Hematopoietic multipotent progenitor cell treated with erythropoietin and hydrocortisone succinate and interleukin-3 and kit ligand, for 15 days (in vitro differentiated cells): ENCODE data around the gene BAMBI.

Source experiments
- DNase-seq: peaks from one replicate; pipeline ENCODE4 v3.0.0-alpha.2; 2015; ENCODE audit warnings: low spot score

The BAMBI gene

DNA sequence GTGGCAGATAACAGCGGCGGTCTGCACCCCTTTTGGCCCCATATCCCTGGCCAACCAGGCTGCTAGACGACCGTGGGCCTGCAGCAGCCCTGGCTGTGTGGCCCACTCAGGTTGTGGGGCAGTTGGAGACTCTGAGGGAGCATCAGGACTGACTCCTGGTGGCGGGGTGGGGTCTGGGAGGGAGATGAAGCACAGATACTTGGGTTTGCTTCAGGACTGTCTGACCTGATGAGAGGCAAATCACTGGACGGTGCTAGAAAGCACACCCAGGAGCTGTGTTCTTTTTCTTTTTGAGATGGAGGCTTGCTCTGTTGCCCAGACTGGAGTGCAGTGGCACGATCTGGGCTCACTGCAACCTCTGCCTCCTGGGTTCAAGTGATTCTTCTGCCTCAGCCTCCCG lies 28.2 kb downstream of the BAMBI start:
- DNase-seq: no peak

DNA sequence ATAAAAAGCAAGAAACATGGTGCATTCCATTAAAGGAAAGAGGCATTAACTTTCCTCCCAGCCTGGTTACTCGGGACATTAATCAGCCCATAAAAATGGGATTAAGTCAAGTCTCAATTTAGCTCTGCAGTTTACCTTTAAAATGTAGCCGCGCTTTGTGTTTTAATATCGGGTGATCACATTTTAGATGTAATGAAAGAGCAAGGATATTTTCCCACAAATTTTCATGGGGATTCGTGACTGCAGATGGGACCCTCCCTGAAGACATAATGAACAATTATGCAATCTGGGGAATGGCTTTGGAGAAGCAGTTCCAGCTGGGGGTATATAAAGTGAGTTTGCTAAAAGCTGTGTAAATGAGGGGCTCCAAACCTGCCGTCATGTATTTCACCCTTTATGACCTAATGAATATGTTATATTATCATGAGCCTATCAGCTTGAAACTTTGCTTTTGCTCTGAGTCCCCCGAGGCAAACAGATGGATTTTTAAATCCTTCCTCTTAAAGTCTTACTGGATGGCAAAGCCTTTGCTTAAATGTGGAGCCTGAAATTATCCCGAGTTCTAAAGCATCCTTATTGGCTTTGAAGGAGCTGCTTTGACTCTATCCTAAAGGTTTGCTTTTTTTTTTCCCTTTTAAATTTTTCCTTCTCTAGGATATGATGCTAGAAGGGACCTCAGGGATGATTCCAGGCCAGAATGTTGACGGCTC lies 31.8 kb downstream of the BAMBI start:
- no peak for DNase-seq

- DNase-seq: no peak
Observed at GRCh38 chr10:28710202-28710886, 33.0 kb downstream of the BAMBI start.

GRCh38 chr10:28711041-28711440 lies 33.7 kb downstream of the BAMBI start:
- DNase-seq: no peak

- DNase-seq: no peak
Observed at GRCh38 chr10:28711776-28712175, 34.5 kb downstream of the BAMBI start.

DNA sequence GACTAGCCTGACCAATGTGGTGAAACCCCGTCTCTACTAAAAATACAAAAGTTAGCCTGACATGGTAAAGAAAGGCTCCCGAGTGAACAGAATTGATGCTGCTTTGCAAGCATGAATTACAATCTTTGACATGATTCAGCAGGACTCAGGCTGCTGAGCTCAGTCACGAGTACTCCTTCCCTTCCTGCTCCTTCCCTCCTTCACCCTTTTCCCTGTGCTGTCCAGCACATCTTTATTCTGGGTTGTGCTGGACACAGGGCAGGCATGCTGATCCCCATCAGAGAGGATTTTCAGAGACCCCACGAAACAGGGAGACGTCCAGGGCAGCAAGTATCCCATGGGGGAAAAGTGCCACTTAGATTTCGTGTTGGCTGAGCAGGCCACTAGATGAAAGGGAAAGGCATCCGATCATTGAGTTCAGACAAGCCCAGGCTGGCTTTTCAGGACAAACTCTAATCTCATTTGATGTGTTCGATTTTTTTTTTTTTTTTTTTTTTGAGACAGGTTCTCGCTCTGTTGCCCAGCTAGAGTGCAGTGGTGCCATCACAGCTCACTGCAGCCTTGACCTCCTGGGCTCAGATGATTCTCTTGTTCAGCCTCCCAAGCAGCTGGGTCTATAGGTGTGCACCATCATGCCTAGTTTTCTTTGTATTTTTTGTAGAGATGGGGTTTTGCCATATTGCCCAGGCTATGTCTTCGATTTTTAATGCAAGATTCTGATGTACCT lies 36.5 kb downstream of the BAMBI start:
- DNase-seq: no peak

DNA sequence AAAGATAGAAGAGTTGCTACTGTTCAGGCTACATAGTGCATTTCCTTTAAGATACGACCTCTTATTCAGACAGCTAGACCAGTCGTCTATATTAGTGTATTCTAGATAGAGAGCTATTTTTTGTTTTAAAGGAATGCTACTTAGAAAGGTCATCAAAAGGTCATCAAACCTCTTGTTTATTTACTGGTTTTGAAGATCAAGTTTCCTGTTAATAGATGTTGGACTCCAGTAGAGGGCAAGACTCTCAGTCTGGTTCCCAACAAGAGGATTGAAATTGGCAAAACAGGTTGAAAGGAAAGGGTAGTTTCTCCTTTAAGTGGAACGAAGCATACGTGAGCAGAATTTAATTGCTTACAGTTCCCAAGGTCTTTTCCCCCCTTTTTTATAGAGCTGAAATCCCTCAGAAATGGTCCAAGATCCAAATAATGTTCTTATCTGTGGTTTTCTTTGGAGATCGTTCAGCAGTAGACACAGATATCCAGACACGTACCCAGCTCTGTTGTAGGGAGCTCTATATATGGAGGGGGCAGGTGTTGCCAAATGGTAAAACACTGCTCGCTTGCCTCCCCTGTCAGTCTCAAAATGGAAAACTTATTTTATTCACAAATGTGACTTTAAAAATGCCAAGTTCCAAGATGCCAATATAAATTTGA lies 37.2 kb downstream of the BAMBI start:
- no peak for DNase-seq

DNA sequence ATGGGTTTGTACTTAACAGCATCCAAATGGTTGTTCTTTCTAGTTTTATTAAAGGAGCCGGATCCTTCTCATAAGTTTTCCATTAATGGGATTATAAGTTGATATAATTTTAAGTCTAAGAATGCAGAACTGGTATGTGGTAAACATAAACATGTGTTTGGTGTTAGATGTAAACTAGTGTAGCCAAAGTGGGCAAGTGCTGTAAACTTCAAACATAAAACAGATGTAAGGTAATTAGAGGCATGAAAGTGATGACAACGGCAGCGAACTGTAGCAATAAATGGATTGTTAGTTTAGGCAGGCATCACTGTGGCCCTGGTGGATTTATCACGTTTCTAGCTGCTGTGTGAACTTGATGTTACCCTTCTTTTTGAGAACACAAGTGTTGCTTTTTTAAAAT lies 37.9 kb downstream of the BAMBI start:
- DNase-seq: no peak

DNA sequence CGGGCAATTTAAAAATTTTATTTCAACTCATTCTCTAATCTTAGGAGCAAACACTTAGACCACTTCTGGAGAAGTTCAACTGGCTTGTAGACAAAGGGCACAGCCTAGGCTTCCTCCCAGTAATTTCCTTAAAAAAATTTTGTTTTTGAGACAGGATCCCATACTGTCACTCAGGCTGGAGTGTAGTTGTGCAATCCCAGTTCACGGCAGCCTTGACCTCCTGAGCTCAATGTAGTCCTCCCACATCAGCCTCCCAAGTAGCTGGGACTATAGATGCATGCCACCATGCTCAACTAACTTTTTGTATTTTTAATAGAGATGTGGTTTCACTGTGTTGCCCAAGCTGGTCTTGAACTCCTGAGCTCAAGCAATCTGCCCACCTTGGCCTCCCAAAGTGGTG lies 38.4 kb downstream of the BAMBI start:
- DNase-seq: no peak

- no peak for DNase-seq
Observed at GRCh38 chr10:28716748-28717147, 39.4 kb downstream of the BAMBI start.

DNA sequence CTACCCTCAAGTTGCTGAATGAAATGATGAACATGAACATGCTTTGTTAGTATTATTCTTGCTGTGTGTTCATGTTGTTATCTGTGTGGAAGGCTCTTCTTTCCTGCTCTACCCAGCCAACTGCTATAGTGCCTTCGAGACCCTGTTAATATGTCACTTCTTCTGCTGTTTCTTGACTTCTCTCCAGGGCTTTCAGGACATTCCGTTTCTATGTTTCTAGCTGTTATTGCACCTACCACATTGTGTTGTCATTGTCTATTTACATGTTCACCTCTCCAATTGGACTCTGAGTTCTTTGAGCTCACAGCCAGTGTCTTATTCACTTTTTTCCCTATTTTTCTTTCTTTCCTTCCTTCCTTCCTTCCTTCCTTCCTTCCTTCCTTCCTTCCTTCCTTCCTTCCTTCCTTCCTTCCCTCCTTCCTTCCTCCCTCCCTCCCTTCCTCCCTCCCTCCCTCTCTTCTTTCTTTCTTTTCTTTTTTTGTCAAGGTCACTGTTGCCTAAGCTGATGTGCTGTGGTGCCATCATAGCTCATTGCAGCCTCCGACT lies 40.4 kb downstream of the BAMBI start:
- no peak for DNase-seq

DNA sequence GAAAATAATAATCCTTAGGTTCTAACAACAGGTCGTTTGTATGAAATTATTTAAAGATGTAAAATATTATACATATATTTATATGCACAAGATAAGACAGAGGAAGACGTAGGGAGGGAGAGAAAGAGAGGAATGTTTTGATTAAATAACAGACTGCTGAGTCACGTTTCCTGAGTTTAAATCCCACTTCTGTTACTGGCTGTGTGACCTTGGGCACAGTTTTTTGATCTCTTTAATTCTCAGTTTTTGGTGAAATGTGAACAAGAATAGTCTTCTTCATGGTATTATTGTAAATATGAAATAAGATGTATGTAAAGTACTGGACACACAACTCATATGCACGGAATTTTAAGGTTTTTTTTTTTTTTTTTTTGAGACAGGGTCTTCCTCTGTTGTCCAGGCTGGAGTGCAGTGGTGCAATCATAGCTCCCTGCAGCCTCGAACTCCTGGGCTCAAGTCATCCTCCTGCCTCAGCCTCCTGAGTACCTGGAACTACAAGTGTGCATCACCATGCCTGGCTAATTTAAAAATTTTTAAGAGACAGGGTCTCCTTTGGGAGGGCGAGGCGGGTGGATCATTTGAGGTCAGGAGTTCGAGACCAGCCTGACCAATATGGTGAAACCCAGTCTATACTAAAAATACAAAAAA lies 42.6 kb downstream of the BAMBI start:
- no peak for DNase-seq

DNA sequence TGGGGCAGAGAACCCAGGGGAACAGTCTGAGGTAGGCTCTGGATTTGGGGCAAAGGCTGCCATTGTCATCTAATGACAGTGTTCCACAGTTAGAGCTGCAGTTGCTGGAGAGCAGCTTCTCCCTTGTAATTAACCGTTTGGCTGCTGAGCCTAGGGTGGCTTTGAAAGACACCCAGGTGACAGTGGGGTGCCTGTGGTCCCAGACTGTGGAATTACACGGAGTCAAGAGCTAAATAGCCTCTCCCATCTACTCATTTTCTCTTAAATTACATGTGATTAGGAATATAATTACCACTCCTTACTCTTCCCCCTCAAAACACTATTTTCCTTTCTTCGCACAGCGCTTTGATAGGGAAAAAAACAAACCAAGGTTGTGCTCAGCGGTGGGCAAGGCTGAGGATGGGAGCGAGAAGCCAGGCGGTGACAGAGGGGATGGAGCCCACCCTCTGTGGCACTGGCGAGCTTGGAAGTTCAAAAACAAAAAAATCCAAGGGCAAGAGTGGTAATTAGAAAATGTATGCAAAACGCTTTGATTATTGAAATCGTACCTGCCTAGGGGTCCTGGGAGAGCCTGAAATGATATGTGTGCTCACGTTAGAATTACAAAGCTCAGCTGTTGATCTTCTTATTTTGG lies 44.1 kb downstream of the BAMBI start:
- DNase-seq: no peak

- no peak for DNase-seq
Observed at GRCh38 chr10:28722065-28722803, 44.9 kb downstream of the BAMBI start.

DNA sequence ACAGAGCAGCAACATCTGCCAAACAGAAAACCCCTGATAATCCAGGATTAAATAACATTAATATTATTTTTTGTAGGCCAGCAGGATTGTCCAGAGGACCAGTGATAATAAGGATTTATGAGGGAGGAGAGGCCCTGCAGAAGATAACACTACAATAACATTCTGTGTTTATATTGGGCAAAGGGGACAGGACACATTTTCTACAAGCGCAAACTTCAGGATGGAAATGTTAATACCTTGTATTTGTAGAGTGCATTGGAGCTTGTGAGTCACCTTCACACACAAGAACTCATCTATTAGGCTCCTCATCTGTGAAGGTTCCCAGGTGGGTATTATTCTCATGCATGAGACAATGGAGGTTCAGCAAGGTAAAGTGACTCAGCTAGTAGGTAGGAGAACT lies 51.0 kb downstream of the BAMBI start:
- DNase-seq: no peak

- no peak for DNase-seq
Observed at GRCh38 chr10:28730031-28730778, 52.9 kb downstream of the BAMBI start.

DNA sequence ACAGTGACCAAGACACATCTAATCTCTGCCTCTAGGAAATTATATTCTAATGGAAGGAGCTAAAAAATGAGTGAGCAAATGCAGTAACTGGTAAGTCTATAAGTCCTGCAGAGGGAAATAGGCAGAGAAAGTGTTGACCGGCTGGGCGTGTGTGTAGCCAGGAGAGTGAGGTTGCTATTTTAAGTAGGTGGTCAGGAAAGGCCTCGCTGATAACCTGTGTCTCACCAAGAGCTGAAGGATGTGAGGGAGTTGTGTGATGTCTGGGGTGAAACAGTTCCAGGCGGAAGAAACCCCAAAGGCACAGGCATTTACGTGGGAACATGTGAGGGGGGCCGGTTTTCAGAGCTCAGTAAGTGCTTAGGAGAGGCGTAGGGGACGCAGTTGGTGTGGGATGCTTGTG lies 54.8 kb downstream of the BAMBI start:
- DNase-seq: no peak
